ENCODE measurements around the gene MYOZ3. TPM values are rescaled to one million over a fixed set of nuclear protein-coding genes. Genes with fewer than 3 reads are reported as not detected.

MYOZ3 gene
- total and polyA plus RNA-seq, 7 donors: 0.16 to 0.92 (median 0.55) TPM; not detected in 2

DNA sequence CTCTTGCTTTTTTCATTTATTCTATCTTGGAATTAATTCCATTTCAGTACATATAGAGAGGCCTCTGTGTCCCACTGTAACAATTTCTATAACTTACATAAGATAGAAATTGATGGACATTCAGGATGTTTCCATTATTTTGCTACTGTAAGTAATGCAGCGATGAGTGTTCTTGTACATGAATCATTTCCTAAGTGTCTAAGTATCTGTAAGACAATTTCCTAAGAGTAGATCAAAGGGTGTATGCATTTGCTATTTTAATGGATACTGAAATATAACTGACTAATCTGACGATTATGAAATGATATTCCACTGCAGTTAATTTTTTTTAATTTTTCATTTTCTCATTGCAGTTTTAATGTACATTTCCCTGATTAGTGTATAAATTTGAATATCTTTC lies 62.8 kb downstream of the MYOZ3 start:
- Histone ChIP-seq H3K4me3 (no peak overlapping the region), H3K4me1 (no peaks in the 10 kb centered on the region), H3K27ac (no peak overlapping the region), H3K9me3 (no peaks in the 10 kb centered on the region), H3K36me3 (peaks cover 11 to 96% (median 57%) of the 10 kb centered on the region in 4 donors), H3K27me3 (no peaks in the 10 kb centered on the region)
- no peak for TF ChIP-seq POLR2AphosphoS5 (IDR thresholded peaks at IDR 0.05)
- TF ChIP-seq EP300 (IDR thresholded peaks at IDR 0.05): no peak
- TF ChIP-seq, protein P1, sequence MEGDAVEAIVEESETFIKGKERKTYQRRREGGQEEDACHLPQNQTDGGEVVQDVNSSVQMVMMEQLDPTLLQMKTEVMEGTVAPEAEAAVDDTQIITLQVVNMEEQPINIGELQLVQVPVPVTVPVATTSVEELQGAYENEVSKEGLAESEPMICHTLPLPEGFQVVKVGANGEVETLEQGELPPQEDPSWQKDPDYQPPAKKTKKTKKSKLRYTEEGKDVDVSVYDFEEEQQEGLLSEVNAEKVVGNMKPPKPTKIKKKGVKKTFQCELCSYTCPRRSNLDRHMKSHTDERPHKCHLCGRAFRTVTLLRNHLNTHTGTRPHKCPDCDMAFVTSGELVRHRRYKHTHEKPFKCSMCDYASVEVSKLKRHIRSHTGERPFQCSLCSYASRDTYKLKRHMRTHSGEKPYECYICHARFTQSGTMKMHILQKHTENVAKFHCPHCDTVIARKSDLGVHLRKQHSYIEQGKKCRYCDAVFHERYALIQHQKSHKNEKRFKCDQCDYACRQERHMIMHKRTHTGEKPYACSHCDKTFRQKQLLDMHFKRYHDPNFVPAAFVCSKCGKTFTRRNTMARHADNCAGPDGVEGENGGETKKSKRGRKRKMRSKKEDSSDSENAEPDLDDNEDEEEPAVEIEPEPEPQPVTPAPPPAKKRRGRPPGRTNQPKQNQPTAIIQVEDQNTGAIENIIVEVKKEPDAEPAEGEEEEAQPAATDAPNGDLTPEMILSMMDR (IDR thresholded peaks at IDR 0.05): no peak
- TF ChIP-seq POLR2A (IDR thresholded peaks at IDR 0.05): no peak
- intact Hi-C loops (cut with DNase I): no loop called here
- DNase-seq: no peak
- 72 to 93% methylated on average over 2 of the region's 2 CpGs for WGBS, 2 donors

Other genes starting within 250 kb of the MYOZ3 start
- 100 to 1,000 TPM; 176 to 362 (median 199) TPM for gene CD74, start 248.3 kb upstream of the MYOZ3 start, total RNA-seq
- gene CD74, start 248.3 kb upstream of the MYOZ3 start, polyA plus RNA-seq: 1,000 to 10,000 TPM in 1 of 3 donors, 100 to 1,000 TPM in 2; 208 to 2,186 (median 596) TPM
- 1,000 to 10,000 TPM; 3,111 to 5,491 (median 5,342) TPM for gene RPS14, start 211.5 kb upstream of the MYOZ3 start, total RNA-seq
- gene RPS14, start 211.5 kb upstream of the MYOZ3 start, polyA plus RNA-seq: 1,000 to 10,000 TPM; 3,769 to 7,878 (median 4,593) TPM
- gene NDST1, start 153.1 kb upstream of the MYOZ3 start, total RNA-seq: 10 to 100 TPM; 26.5 to 74.8 (median 43.7) TPM
- gene NDST1, start 153.1 kb upstream of the MYOZ3 start, polyA plus RNA-seq: 10 to 100 TPM in 2 of 3 donors, 1 to 10 TPM in 1; 5.4 to 39.4 (median 13.9) TPM
- 10 to 100 TPM in 2 of 4 donors, 1 to 10 TPM in 2; 7.1 to 23.5 (median 11.1) TPM for gene SYNPO, start 20.6 kb upstream of the MYOZ3 start, total RNA-seq
- 10 to 100 TPM; 18.6 to 30.1 (median 28.9) TPM for gene SYNPO, start 20.6 kb upstream of the MYOZ3 start, polyA plus RNA-seq
- gene RBM22, start 39.8 kb downstream of the MYOZ3 start, total RNA-seq: 10 to 100 TPM; 30.0 to 34.1 (median 31.8) TPM
- gene RBM22, start 39.8 kb downstream of the MYOZ3 start, polyA plus RNA-seq: 10 to 100 TPM; 24.6 to 27.8 (median 25.9) TPM
- gene DCTN4, start 97.8 kb downstream of the MYOZ3 start, total RNA-seq: 10 to 100 TPM; 51.0 to 56.0 (median 53.7) TPM
- gene DCTN4, start 97.8 kb downstream of the MYOZ3 start, polyA plus RNA-seq: 10 to 100 TPM; 17.5 to 19.2 (median 19.2) TPM
- 10 to 100 TPM; 29.6 to 46.7 (median 43.6) TPM for gene SMIM3, start 117.5 kb downstream of the MYOZ3 start, total RNA-seq
- 10 to 100 TPM; 19.2 to 48.6 (median 46.0) TPM for gene SMIM3, start 117.5 kb downstream of the MYOZ3 start, polyA plus RNA-seq
- gene IRGM, start 185.3 kb downstream of the MYOZ3 start, total RNA-seq: not detected
- gene IRGM, start 185.3 kb downstream of the MYOZ3 start, polyA plus RNA-seq: under 1 TPM in 1 of 3 donors, not detected in 2; 0.34 TPM
- 1 to 10 TPM; 3.5 to 6.1 (median 4.4) TPM for gene ZNF300, start 243.7 kb downstream of the MYOZ3 start, total RNA-seq
- 1 to 10 TPM in 1 of 3 donors, under 1 TPM in 2; 0.46 to 4.2 (median 0.60) TPM for gene ZNF300, start 243.7 kb downstream of the MYOZ3 start, polyA plus RNA-seq

Measured in sigmoid colon (tissue), 7 donors.